Measurements from ENCODE around the gene FYTTD1.

Gene FYTTD1

GRCh38 chr3:197833930-197834715 is 84.4 kb downstream of the FYTTD1 start:
- no peak for DNase-seq

DNA sequence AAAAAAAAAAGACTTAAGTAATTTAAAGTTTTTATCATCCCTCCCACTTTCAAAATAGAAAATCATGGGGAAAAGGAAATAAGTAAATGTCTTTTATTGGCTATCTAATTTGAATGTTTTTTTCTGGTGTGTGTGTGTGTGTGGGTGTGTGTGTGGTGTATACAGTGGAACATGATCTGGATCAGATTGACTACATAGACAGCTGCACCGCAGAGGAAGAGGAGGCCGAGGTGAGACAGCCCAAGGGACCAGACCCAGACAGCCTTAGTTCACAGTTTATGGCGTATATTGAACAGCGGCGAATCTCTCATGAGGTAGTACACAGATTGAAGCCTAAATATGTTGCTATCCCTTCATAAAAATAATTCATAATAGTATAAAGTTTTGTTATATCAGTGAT is 85.8 kb downstream of the FYTTD1 start:
- no peak for DNase-seq

- DNase-seq, result no peak
These were observed 86.6 kb downstream of the FYTTD1 start for GRCh38 chr3:197836244-197836643.

All from anterior cingulate cortex (tissue), 58 donors.